ENCODE data around the gene DPYSL4.

- TF ChIP-seq CTCF (IDR thresholded peaks at IDR 0.05) = no peak
- TF ChIP-seq POLR2A (IDR thresholded peaks at IDR 0.05) = no peak
Observed at GRCh38 chr10:132222726-132223125, 36.0 kb downstream of the DPYSL4 start.

Data from Peyer's patch (tissue), 4 donors.